Keratinocyte (primary cell): Measurements from ENCODE around the gene CCDC158.

Experiments
- EZH2 ChIP-seq: IDR thresholded peaks from one replicate; pipeline ENCODE4 v1.6.1; 2012; ENCODE audit warnings: inconsistent platforms, mild to moderate bottlenecking, low read length, moderate library complexity
- TF ChIP-seq, protein P1 (sequence below), 3 experiments: IDR thresholded peaks in 1 of 3; conservative IDR thresholded peaks in 1 of 3; optimal IDR thresholded peaks in 1 of 3; 2 replicates in 2 of 3; 3 replicates in 1 of 3; pipeline versions ENCODE3 to v1.5.1; 2011; ENCODE audit warnings: low read length in 3 of 3, mild to moderate bottlenecking in 3 of 3, moderate library complexity in 2 of 3, control low read depth in 1 of 3, inconsistent platforms in 1 of 3; ENCODE audit not compliant: insufficient read depth in 2 of 3; ENCODE audit errors: extremely low read depth in 1 of 3

DNA sequence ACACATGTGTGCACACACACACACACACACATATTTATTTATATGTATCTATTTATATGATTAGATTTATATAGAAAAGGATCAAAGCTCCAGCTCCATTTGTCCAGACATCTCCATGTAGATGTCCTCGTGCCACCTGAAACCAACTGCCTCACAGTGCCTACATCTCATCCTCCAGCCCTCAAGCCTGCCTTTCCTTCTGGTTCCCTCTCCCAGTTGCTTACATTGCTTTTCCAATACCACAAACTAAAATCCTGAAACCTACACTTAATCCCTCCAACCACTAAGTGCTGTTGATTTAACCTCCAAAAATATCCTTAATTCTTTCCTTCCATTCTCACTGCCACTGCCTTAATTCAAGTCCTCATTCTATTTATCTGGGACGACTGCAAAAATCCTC, 63.0 kb downstream of the CCDC158 start:
- TF ChIP-seq, protein P1, sequence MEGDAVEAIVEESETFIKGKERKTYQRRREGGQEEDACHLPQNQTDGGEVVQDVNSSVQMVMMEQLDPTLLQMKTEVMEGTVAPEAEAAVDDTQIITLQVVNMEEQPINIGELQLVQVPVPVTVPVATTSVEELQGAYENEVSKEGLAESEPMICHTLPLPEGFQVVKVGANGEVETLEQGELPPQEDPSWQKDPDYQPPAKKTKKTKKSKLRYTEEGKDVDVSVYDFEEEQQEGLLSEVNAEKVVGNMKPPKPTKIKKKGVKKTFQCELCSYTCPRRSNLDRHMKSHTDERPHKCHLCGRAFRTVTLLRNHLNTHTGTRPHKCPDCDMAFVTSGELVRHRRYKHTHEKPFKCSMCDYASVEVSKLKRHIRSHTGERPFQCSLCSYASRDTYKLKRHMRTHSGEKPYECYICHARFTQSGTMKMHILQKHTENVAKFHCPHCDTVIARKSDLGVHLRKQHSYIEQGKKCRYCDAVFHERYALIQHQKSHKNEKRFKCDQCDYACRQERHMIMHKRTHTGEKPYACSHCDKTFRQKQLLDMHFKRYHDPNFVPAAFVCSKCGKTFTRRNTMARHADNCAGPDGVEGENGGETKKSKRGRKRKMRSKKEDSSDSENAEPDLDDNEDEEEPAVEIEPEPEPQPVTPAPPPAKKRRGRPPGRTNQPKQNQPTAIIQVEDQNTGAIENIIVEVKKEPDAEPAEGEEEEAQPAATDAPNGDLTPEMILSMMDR (optimal IDR thresholded peaks at IDR 0.05 in 1 of 3, IDR thresholded peaks at IDR 0.05 in 1 of 3, conservative IDR thresholded peaks at IDR 0.05 in 1 of 3; ENCODE audit: extremely low read depth in 1 of 3, insufficient read depth in 2 of 3, low read length in 3 of 3): no peak
- TF ChIP-seq EZH2: no peak
